Measurements from ENCODE around the gene ADAMTS17.

ADAMTS17 gene

GRCh38 chr15:100009372-100009771 lies 332.4 kb downstream of the ADAMTS17 start:
- H3K9me2 ChIP-seq (replicated peaks; ENCODE audit: low read depth, low read length), result no peaks in the 10 kb centered on the region
- no peaks in the 10 kb centered on the region for H4K20me1 ChIP-seq (ENCODE audit: insufficient read depth, low read length, poor library complexity, severe bottlenecking)
- H3K9me3 ChIP-seq (ENCODE audit: insufficient read depth, low read depth, low read length), result no peaks in the 10 kb centered on the region

GRCh38 chr15:100008258-100008657 lies 333.5 kb downstream of the ADAMTS17 start:
- Histone ChIP-seq H2AFZ (ENCODE audit: low read length) (no peak overlapping the region), H3K4me1 (ENCODE audit: insufficient read depth, low read length, poor library complexity, severe bottlenecking) (no peaks in the 10 kb centered on the region), H4K20me1 (ENCODE audit: insufficient read depth, low read length, poor library complexity, severe bottlenecking) (no peaks in the 10 kb centered on the region), H3K36me3 (ENCODE audit: insufficient read depth, low read length) (no peaks in the 10 kb centered on the region), H3K9me3 (ENCODE audit: insufficient read depth, low read depth, low read length) (no peaks in the 10 kb centered on the region), H3K27me3 (ENCODE audit: insufficient read depth, low read length, poor library complexity, severe bottlenecking) (no peaks in the 10 kb centered on the region), H3K9me2 (replicated peaks; ENCODE audit: low read depth, low read length) (no peaks in the 10 kb centered on the region), H3K4me2 (ENCODE audit: low read depth, low read length, poor library complexity, severe bottlenecking) (no peak overlapping the region), H3F3A (ENCODE audit: low read depth) (no peaks in the 10 kb centered on the region), H3K9ac (ENCODE audit: low read depth, low read length, poor library complexity, severe bottlenecking) (no peak overlapping the region), H3K79me2 (ENCODE audit: insufficient read depth, low read length) (no peaks in the 10 kb centered on the region), H3K4me3 (ENCODE audit: low read length, poor library complexity, severe bottlenecking) (no peak overlapping the region)
- TF ChIP-seq CTCF (conservative IDR thresholded peaks at IDR 0.05; ENCODE audit: low read length), result no peak
- no peak for TF ChIP-seq EZH2phosphoT487 (IDR thresholded peaks at IDR 0.05; ENCODE audit: borderline replicate concordance)

More at GRCh38 chr15:100009372-100009771, 332.4 kb downstream of the ADAMTS17 start:
- H3F3A ChIP-seq (ENCODE audit: low read depth), result no peaks in the 10 kb centered on the region
- no peaks in the 10 kb centered on the region for H3K79me2 ChIP-seq (ENCODE audit: insufficient read depth, low read length)
- H3K27me3 ChIP-seq (ENCODE audit: insufficient read depth, low read length, poor library complexity, severe bottlenecking), result no peaks in the 10 kb centered on the region
- TF ChIP-seq CTCF (conservative IDR thresholded peaks at IDR 0.05; ENCODE audit: low read length), result no peak
- no peak for TF ChIP-seq EZH2phosphoT487 (IDR thresholded peaks at IDR 0.05; ENCODE audit: borderline replicate concordance)
- H3K36me3 ChIP-seq (ENCODE audit: insufficient read depth, low read length), result no peaks in the 10 kb centered on the region
- no peak overlapping the region for H3K4me3 ChIP-seq (ENCODE audit: low read length, poor library complexity, severe bottlenecking)
- no peaks in the 10 kb centered on the region for H3K4me1 ChIP-seq (ENCODE audit: insufficient read depth, low read length, poor library complexity, severe bottlenecking)
- H3K9ac ChIP-seq (ENCODE audit: low read depth, low read length, poor library complexity, severe bottlenecking), result no peak overlapping the region
- H3K4me2 ChIP-seq (ENCODE audit: low read depth, low read length, poor library complexity, severe bottlenecking), result no peak overlapping the region
- no peak overlapping the region for H2AFZ ChIP-seq (ENCODE audit: low read length)

GRCh38 chr15:100007609-100008008 lies 334.2 kb downstream of the ADAMTS17 start:
- H2AFZ ChIP-seq (ENCODE audit: low read length), result no peak overlapping the region
- H3K4me3 ChIP-seq (ENCODE audit: low read length, poor library complexity, severe bottlenecking), result no peak overlapping the region
- H3K9ac ChIP-seq (ENCODE audit: low read depth, low read length, poor library complexity, severe bottlenecking), result no peak overlapping the region
- H3K9me2 ChIP-seq (replicated peaks; ENCODE audit: low read depth, low read length), result no peaks in the 10 kb centered on the region
- H3K36me3 ChIP-seq (ENCODE audit: insufficient read depth, low read length), result no peaks in the 10 kb centered on the region
- TF ChIP-seq CTCF (conservative IDR thresholded peaks at IDR 0.05; ENCODE audit: low read length) (no peak), EZH2phosphoT487 (IDR thresholded peaks at IDR 0.05; ENCODE audit: borderline replicate concordance) (no peak)
- no peaks in the 10 kb centered on the region for H4K20me1 ChIP-seq (ENCODE audit: insufficient read depth, low read length, poor library complexity, severe bottlenecking)
- no peaks in the 10 kb centered on the region for H3K79me2 ChIP-seq (ENCODE audit: insufficient read depth, low read length)
- H3K4me2 ChIP-seq (ENCODE audit: low read depth, low read length, poor library complexity, severe bottlenecking), result no peak overlapping the region
- no peaks in the 10 kb centered on the region for H3F3A ChIP-seq (ENCODE audit: low read depth)
- H3K4me1 ChIP-seq (ENCODE audit: insufficient read depth, low read length, poor library complexity, severe bottlenecking), result no peaks in the 10 kb centered on the region
- no peaks in the 10 kb centered on the region for H3K9me3 ChIP-seq (ENCODE audit: insufficient read depth, low read depth, low read length)
- H3K27me3 ChIP-seq (ENCODE audit: insufficient read depth, low read length, poor library complexity, severe bottlenecking), result no peaks in the 10 kb centered on the region
